Measurements from ENCODE around the gene TECTB.

TECTB gene

DNA sequence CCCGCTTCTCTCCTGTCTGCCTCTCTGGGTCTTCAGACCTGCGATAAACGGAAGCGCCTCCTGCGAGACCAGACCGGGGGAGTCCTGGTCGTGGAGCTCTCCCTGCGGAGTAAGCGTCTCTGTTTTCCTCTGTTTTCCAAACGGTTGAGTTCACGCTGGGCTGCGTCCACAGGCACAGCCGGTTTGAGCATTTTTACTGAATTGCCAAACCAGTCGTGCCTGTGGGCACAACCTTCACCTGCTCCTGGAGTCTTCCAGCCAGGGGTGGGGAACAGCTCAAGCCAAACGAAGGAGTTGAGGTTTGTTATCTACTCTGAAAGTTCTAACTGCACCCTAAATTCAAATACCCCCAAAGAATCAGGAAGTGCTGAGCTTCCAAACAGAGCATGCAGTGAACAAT lies 16.3 kb downstream of the TECTB start:
- Histone ChIP-seq H3K36me3 (ENCODE audit: control insufficient read depth, low read length) (no peaks in the 10 kb centered on the region), H3K79me2 (ENCODE audit: control insufficient read depth, low read length) (no peaks in the 10 kb centered on the region), H4K20me1 (ENCODE audit: control insufficient read depth, insufficient read depth, low read depth, low read length) (no peaks in the 10 kb centered on the region), H3K27ac (ENCODE audit: low read depth, low read length) (no peak overlapping the region), H3K9me2 (replicated peaks; ENCODE audit: control insufficient read depth, low read length) (no peaks in the 10 kb centered on the region), H3K4me3 (ENCODE audit: low read length) (no peak overlapping the region), H3K9me3 (ENCODE audit: control insufficient read depth, insufficient read depth, low read length) (no peaks in the 10 kb centered on the region), H3K27me3 (ENCODE audit: control insufficient read depth, low read length) (peaks cover 11% of the 10 kb centered on the region), H3F3A (ENCODE audit: control insufficient read depth, insufficient read depth) (no peaks in the 10 kb centered on the region), H3K4me1 (ENCODE audit: control insufficient read depth, low read length) (no peaks in the 10 kb centered on the region), H3K4me2 (ENCODE audit: low read length) (no peak overlapping the region)
- no peak for TF ChIP-seq EZH2phosphoT487 (IDR thresholded peaks at IDR 0.05; ENCODE audit: borderline replicate concordance, low read length)
- TF ChIP-seq, protein P1, sequence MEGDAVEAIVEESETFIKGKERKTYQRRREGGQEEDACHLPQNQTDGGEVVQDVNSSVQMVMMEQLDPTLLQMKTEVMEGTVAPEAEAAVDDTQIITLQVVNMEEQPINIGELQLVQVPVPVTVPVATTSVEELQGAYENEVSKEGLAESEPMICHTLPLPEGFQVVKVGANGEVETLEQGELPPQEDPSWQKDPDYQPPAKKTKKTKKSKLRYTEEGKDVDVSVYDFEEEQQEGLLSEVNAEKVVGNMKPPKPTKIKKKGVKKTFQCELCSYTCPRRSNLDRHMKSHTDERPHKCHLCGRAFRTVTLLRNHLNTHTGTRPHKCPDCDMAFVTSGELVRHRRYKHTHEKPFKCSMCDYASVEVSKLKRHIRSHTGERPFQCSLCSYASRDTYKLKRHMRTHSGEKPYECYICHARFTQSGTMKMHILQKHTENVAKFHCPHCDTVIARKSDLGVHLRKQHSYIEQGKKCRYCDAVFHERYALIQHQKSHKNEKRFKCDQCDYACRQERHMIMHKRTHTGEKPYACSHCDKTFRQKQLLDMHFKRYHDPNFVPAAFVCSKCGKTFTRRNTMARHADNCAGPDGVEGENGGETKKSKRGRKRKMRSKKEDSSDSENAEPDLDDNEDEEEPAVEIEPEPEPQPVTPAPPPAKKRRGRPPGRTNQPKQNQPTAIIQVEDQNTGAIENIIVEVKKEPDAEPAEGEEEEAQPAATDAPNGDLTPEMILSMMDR (IDR thresholded peaks at IDR 0.05; ENCODE audit: low read depth, low read length, poor library complexity, severe bottlenecking): no peak

DNA sequence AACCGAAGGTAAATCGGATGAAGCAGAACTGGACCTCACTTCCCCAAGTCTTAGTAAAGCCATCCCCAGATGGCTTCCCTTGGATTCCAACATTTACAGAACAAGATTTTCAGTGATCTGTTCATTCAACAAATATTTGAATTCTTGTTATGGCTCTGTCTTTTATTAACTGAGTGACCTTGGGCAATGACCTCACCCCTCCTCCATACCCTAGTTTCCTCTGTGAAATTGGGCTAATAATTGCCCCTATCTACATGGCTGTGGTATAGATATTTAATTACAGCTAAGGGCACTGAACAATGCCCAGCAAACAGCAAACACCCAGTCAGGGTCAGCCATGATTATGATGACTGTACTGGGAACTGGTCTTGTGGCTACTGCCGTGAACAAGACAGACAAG lies 19.1 kb downstream of the TECTB start:
- Histone ChIP-seq H3F3A (ENCODE audit: control insufficient read depth, insufficient read depth) (no peaks in the 10 kb centered on the region), H3K36me3 (ENCODE audit: control insufficient read depth, low read length) (no peaks in the 10 kb centered on the region), H4K20me1 (ENCODE audit: control insufficient read depth, insufficient read depth, low read depth, low read length) (no peaks in the 10 kb centered on the region), H3K27ac (ENCODE audit: low read depth, low read length) (no peak overlapping the region), H3K27me3 (ENCODE audit: control insufficient read depth, low read length) (peaks cover 13% of the 10 kb centered on the region), H3K79me2 (ENCODE audit: control insufficient read depth, low read length) (no peaks in the 10 kb centered on the region), H3K4me2 (ENCODE audit: low read length) (no peak overlapping the region), H3K9me3 (ENCODE audit: control insufficient read depth, insufficient read depth, low read length) (no peaks in the 10 kb centered on the region), H3K4me3 (ENCODE audit: low read length) (no peak overlapping the region), H3K4me1 (ENCODE audit: control insufficient read depth, low read length) (no peaks in the 10 kb centered on the region), H3K9me2 (replicated peaks; ENCODE audit: control insufficient read depth, low read length) (no peaks in the 10 kb centered on the region)
- no peak for TF ChIP-seq EZH2phosphoT487 (IDR thresholded peaks at IDR 0.05; ENCODE audit: borderline replicate concordance, low read length)
- TF ChIP-seq, protein P1 (IDR thresholded peaks at IDR 0.05; ENCODE audit: low read depth, low read length, poor library complexity, severe bottlenecking): no peak

DNA sequence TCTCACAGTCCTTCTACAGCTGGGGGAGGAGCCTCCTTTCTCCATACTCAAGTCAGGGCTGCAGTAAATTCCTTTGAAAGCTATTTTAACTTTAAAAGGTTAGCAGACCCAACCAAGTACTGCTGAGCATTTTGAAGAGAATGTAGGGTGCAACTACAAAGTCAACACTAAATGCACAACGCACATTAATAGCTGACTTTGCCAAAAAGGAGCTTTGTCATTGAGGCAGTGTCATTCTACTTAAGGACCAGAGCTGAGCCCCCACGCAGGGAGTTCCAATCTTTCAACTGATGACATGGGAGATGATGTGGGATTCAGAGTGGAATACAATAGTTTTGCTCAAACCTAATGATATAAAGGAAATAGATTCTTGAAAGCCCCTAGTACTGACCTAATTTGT lies 20.3 kb downstream of the TECTB start:
- Histone ChIP-seq H3K4me3 (ENCODE audit: low read length) (no peak overlapping the region), H3K27ac (ENCODE audit: low read depth, low read length) (no peak overlapping the region), H3F3A (ENCODE audit: control insufficient read depth, insufficient read depth) (no peaks in the 10 kb centered on the region), H3K9me3 (ENCODE audit: control insufficient read depth, insufficient read depth, low read length) (no peaks in the 10 kb centered on the region), H4K20me1 (ENCODE audit: control insufficient read depth, insufficient read depth, low read depth, low read length) (no peaks in the 10 kb centered on the region), H3K4me1 (ENCODE audit: control insufficient read depth, low read length) (no peaks in the 10 kb centered on the region), H3K27me3 (ENCODE audit: control insufficient read depth, low read length) (peaks cover 13% of the 10 kb centered on the region), H3K36me3 (ENCODE audit: control insufficient read depth, low read length) (no peaks in the 10 kb centered on the region), H3K79me2 (ENCODE audit: control insufficient read depth, low read length) (no peaks in the 10 kb centered on the region), H3K9me2 (replicated peaks; ENCODE audit: control insufficient read depth, low read length) (no peaks in the 10 kb centered on the region), H3K4me2 (ENCODE audit: low read length) (no peak overlapping the region)
- no peak for TF ChIP-seq EZH2phosphoT487 (IDR thresholded peaks at IDR 0.05; ENCODE audit: borderline replicate concordance, low read length)
- TF ChIP-seq, protein P1 (IDR thresholded peaks at IDR 0.05; ENCODE audit: low read depth, low read length, poor library complexity, severe bottlenecking): no peak
